ENCODE data around the gene SLC35A3.

DNA sequence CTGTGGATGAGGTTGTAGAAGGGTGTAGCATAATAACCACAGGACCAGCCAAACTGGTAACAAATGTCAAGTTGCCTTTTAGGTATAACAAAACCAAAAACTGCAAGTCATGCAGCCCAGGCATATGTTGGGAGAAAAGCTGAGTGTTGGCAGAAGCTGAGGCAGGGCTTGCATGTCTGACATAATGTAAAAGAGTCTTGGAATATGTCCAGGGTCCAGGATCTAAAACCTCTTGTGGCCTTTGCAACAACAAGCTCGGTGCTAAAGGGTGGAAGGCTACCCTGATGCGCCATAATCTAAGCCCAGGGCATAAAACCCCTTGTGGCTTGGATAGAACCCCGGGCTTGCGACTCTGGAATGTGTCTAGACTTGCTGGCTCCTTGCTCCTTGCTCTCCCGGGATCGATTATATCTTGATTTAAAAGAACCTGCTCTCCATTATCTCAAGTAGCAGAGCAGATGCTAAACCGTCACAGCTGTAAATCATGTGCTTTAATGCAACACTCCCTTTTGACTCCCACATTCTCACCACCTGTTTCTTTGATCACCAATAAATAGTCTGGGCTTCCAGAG lies 26.5 kb upstream of the SLC35A3 start:
- TF ChIP-seq CTCF (IDR thresholded peaks at IDR 0.05) (no peak), POLR2A (IDR thresholded peaks at IDR 0.05) (no peak)
